HCT116 (cell line): ENCODE results near the gene FMN1. TPM values are rescaled to one million over a fixed set of nuclear protein-coding genes. Genes with fewer than 3 reads are reported as not detected.

Source experiments
- ATAC-seq: fragments of 200-7000 bp; cut with Tn5 transposase; 2 replicates; pipeline ENCODE4 v1.9.1; 2020; ENCODE audit warnings: mild to moderate bottlenecking, moderate library complexity
- BruUV-seq: library from RNA; stranded (reverse); fragments of 400-500 nt; replicated peaks from 2 replicates; lab custom pipeline; 2021; lab: Mats Ljungman, UMichigan
- CTCF ChIA-PET: fragments of 300-600 bp; sonication (Branson Sonifier 250); formaldehyde crosslinking; loops from one replicate; lab custom pipeline; 2021; ENCODE audit warnings: antibody characterized with exemption; lab: Charles Lee
- POLR2A ChIA-PET: fragments of 300-600, 350-600 bp; sonication (Branson Sonifier 250); formaldehyde crosslinking; loops from one replicate; lab custom pipeline; 2021; ENCODE audit warnings: antibody characterized with exemption; lab: Charles Lee
- RAD21 ChIA-PET, 2 experiments: fragments of 300-600 bp; sonication (Branson Sonifier 250); formaldehyde crosslinking; loops; one replicate each; lab custom pipeline; 2023; ENCODE audit warnings: low total read pairs in 2 of 2; ENCODE audit not compliant: uncharacterized antibody in 2 of 2, unreplicated experiment in 2 of 2, low non-redundant PET in 1 of 2; lab: Charles Lee
- DNase-seq: peaks from one replicate; pipeline ENCODE4 v3.0.0-alpha.2; 2010; ENCODE audit warnings: low read depth, low spot score
- H2AFZ ChIP-seq: fragments of 200-600 bp; shearing (Covaris generic), sonication (generic); 2 replicates; pipeline ENCODE4 v1.6.1; 2017; ENCODE audit warnings: low read depth, mixed run types, mixed read lengths, antibody characterized with exemption, low read length; ENCODE audit not compliant: poor library complexity, severe bottlenecking
- H3K27ac ChIP-seq: 2 replicates; pipeline ENCODE4 v1.5.1; 2012; ENCODE audit warnings: low read depth, low read length
- H3K27me3 ChIP-seq: fragments of 200-600 bp; sonication (generic); 2 replicates; pipeline ENCODE4 v1.6.1; 2016; ENCODE audit warnings: mixed run types, low read length, mixed read lengths; ENCODE audit not compliant: insufficient read depth
- H3K36me3 ChIP-seq, 2 experiments: fragments of 200-500 bp in 1 of 2; fragments of 200-600 bp in 1 of 2; sonication (Bioruptor generic) in 1 of 2; sonication (generic) in 1 of 2; 2 replicates each; pipeline versions ENCODE4 v1.5.1 to v1.6.1; 2014 to 2016; ENCODE audit warnings: low read length in 2 of 2, inconsistent platforms in 1 of 2, mixed read lengths in 1 of 2, mixed run types in 1 of 2; ENCODE audit not compliant: insufficient read depth in 2 of 2, control insufficient read depth in 1 of 2
- H3K4me1 ChIP-seq, 2 experiments: fragments of 200-600 bp in 1 of 2; sonication (generic) in 1 of 2; 2 replicates each; pipeline versions ENCODE4 v1.5.1 to v1.6.1; 2012 to 2017; ENCODE audit warnings: low read length in 2 of 2, inconsistent platforms in 1 of 2, mild to moderate bottlenecking in 1 of 2, mixed read lengths in 1 of 2, mixed run types in 1 of 2, moderate library complexity in 1 of 2; ENCODE audit not compliant: insufficient read depth in 2 of 2, control insufficient read depth in 1 of 2
- H3K4me2 ChIP-seq: fragments of 200-600 bp; sonication (generic); 2 replicates; pipeline ENCODE4 v1.6.1; 2017; ENCODE audit warnings: mixed run types, low read length, mixed read lengths
- H3K4me3 ChIP-seq, 2 experiments: fragments of 200-600 bp in 1 of 2; sonication (generic) in 1 of 2; replicated peaks in 1 of 2; 2 replicates each; pipeline ENCODE4 v1.5.1; 2011 to 2016; ENCODE audit warnings: low read length in 2 of 2, control low read depth in 1 of 2, low read depth in 1 of 2, mild to moderate bottlenecking in 1 of 2, mixed read lengths in 1 of 2, mixed run types in 1 of 2
- H3K79me2 ChIP-seq: fragments of 200-600 bp; sonication (generic); 2 replicates; pipeline ENCODE4 v1.6.1; 2017; ENCODE audit warnings: mild to moderate bottlenecking, mixed run types, low read length, moderate library complexity, mixed read lengths; ENCODE audit not compliant: insufficient read depth
- H3K9ac ChIP-seq: fragments of 200-600 bp; sonication (generic); 2 replicates; pipeline ENCODE4 v1.6.1; 2016; ENCODE audit warnings: low read length, mixed read lengths
- H3K9me2 ChIP-seq: fragments of 200-600 bp; sonication (generic), shearing (Covaris generic); 2 replicates; pipeline ENCODE4 v1.6.1; 2017; ENCODE audit warnings: mixed run types, mild to moderate bottlenecking, moderate library complexity; ENCODE audit not compliant: insufficient read depth
- H3K9me3 ChIP-seq, 2 experiments: fragments of 200-500 bp in 1 of 2; fragments of 200-600 bp in 1 of 2; sonication (Bioruptor generic) in 1 of 2; sonication (generic) in 1 of 2; 2 replicates each; pipeline ENCODE4 v1.6.1; 2014 to 2017; ENCODE audit warnings: low read length in 2 of 2, mixed read lengths in 2 of 2, inconsistent platforms in 1 of 2, low read depth in 1 of 2, mild to moderate bottlenecking in 1 of 2, mixed run types in 1 of 2, moderate library complexity in 1 of 2; ENCODE audit not compliant: control insufficient read depth in 1 of 2, insufficient read depth in 1 of 2
- H4K20me1 ChIP-seq: fragments of 200-600 bp; sonication (generic), shearing (Covaris generic); 2 replicates; pipeline ENCODE4 v1.6.1; 2017; ENCODE audit warnings: mixed run types, mild to moderate bottlenecking, moderate library complexity; ENCODE audit not compliant: insufficient read depth
- CEBPB ChIP-seq: IDR thresholded peaks from 2 replicates; pipeline ENCODE4 v1.6.1; 2012; ENCODE audit warnings: low read depth
- CTCF ChIP-seq, 3 experiments: fragments of 200-600 bp in 1 of 3; sonication (generic) in 1 of 3; IDR thresholded peaks in 2 of 3; conservative IDR thresholded peaks in 1 of 3; 2 replicates each; pipeline ENCODE4 v1.5.1; 2012 to 2017; ENCODE audit warnings: low read depth in 2 of 3, low read length in 2 of 3, antibody characterized with exemption in 1 of 3, borderline replicate concordance in 1 of 3, control low read depth in 1 of 3, mild to moderate bottlenecking in 1 of 3, mixed read lengths in 1 of 3, mixed run types in 1 of 3, moderate library complexity in 1 of 3; ENCODE audit not compliant: insufficient read depth in 1 of 3
- ELF1 ChIP-seq: IDR thresholded peaks from 2 replicates; pipeline ENCODE4 v1.6.1; 2012; ENCODE audit warnings: low read depth, borderline replicate concordance
- EZH2 ChIP-seq: fragments of 200-600 bp; sonication (generic); IDR thresholded peaks from 2 replicates; pipeline ENCODE4 v1.6.1; 2017; ENCODE audit warnings: antibody characterized with exemption, mixed run types
- EZH2phosphoT487 ChIP-seq: fragments of 200-600 bp; IDR thresholded peaks from 2 replicates; pipeline ENCODE4 v1.6.1; 2018; ENCODE audit warnings: antibody characterized with exemption, borderline replicate concordance
- JUND ChIP-seq: IDR thresholded peaks from 2 replicates; pipeline ENCODE4 v1.6.1; 2012
- MAX ChIP-seq: IDR thresholded peaks from 2 replicates; pipeline ENCODE4 v1.6.1; 2012
- POLR2AphosphoS5 ChIP-seq: IDR thresholded peaks from 2 replicates; pipeline ENCODE4 v1.6.1; 2011; ENCODE audit warnings: mild to moderate bottlenecking, low read depth, low read length, moderate library complexity
- RAD21 ChIP-seq: IDR thresholded peaks from 2 replicates; pipeline ENCODE4 v1.6.1; 2012; ENCODE audit warnings: low read depth, mild to moderate bottlenecking
- SIN3A ChIP-seq: IDR thresholded peaks from 2 replicates; pipeline ENCODE4 v1.6.1; 2012; ENCODE audit warnings: low read depth
- SP1 ChIP-seq: IDR thresholded peaks from 2 replicates; pipeline ENCODE4 v1.6.1; 2012; ENCODE audit warnings: low read depth
- SRF ChIP-seq: IDR thresholded peaks from 2 replicates; pipeline ENCODE4 v1.6.1; 2012; ENCODE audit warnings: low read depth
- YY1 ChIP-seq: IDR thresholded peaks from 2 replicates; pipeline ENCODE4 v1.6.1; 2011; ENCODE audit warnings: low read length, low read depth, moderate library complexity, mild to moderate bottlenecking; ENCODE audit not compliant: insufficient replicate concordance; ENCODE audit errors: extremely low read depth
- ZFX ChIP-seq: fragments of 450-650 bp; IDR thresholded peaks from 2 replicates; pipeline ENCODE4 v1.6.1; 2017
- ZNF274 ChIP-seq: fragments of 200-500 bp; sonication (Bioruptor generic); IDR thresholded peaks from 2 replicates; pipeline ENCODE4 v1.6.1; 2014; ENCODE audit warnings: mild to moderate bottlenecking, low read depth, low read length, inconsistent platforms
- intact Hi-C: fragments of 100-400 bp; cut with micrococcal nuclease; formaldehyde crosslinking; loops from 2 replicates; pipeline ENCODE4 v1.10.0; 2022
- total RNA-seq: library from RNA; stranded (reverse); gene quantifications from one replicate; pipeline ENCODE4 v1.2.1, GENCODE V29; 2021; ENCODE audit not compliant: unreplicated experiment

FMN1 gene
- total RNA-seq, 1 experiment from 2014 or later = 0.39 TPM

DNA sequence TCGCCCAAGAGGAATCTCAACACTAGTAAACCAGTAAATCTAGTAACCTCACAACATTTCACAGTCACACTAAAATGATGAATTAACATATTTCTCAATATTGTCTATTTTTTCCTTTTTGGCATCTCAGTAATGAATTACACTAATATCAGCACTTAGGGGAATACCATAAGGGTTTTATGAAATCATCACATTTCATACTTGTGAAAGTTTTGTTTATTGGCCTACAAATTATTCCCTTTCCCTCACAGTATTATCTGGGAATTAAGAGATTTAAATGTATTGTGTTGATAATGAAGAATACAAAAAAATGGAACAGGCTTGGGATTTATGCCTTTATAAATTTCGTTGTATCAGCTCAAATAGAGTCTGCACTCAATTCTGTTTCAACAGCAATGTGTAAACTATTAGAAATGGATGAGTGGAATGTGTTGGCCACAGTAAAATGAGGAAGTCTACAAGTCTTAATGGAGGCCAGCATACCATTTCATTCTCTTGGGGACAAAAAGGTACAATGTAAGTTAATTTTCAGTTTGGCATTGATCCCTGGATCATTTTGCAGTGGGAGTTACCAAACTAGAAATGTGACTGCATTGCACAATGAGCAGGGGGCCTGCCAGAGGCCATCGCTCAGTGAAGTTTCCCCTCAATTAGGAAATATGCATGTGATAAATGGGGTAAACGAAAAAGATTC lies 195.4 kb downstream of the FMN1 start:
- BruUV-seq = no TSS peak
- no peak overlapping the region for H3K9ac ChIP-seq
- intact Hi-C loops = loop anchor here (5.0 kb wide), 1 partner anchor 332 kb away; no protein-coding TSS in a partner anchor

More for the DNA sequence above, 195.4 kb downstream of the FMN1 start:
- ChIA-PET POLR2A (no interaction called here), CTCF (interaction anchor here (0.6 kb wide), 1 partner anchor 223 kb away, joined by 3 read pairs; no protein-coding TSS in a partner anchor), RAD21 (no interaction called here)
- H3K79me2 ChIP-seq = no peaks in the 10 kb centered on the region
- ATAC-seq (no peak), DNase-seq (no peak)
- H2AFZ ChIP-seq = no peak overlapping the region
- no peaks in the 10 kb centered on the region for H3K36me3 ChIP-seq
- no peaks in the 10 kb centered on the region for H4K20me1 ChIP-seq
- no peaks in the 10 kb centered on the region for H3K4me1 ChIP-seq
- no peaks in the 10 kb centered on the region for H3K27me3 ChIP-seq
- H3K9me2 ChIP-seq = no peaks in the 10 kb centered on the region
- no peak for TF ChIP-seq ELF1
- no peak for TF ChIP-seq EZH2phosphoT487
- no peak for TF ChIP-seq CTCF (IDR thresholded peaks at IDR 0.05 in 2 of 3, conservative IDR thresholded peaks at IDR 0.05 in 1 of 3; ENCODE audit: borderline replicate concordance in 1 of 3, insufficient read depth in 1 of 3, low read depth in 2 of 3, low read length in 2 of 3)
- no peak for TF ChIP-seq YY1
- no peak for TF ChIP-seq JUND
- no peak for TF ChIP-seq ZNF274
- no peak for TF ChIP-seq MAX
- no peak for TF ChIP-seq POLR2AphosphoS5
- no peak for TF ChIP-seq CEBPB
- no peak for TF ChIP-seq SIN3A
- TF ChIP-seq ZFX = no peak
- no peak for TF ChIP-seq SRF
- TF ChIP-seq EZH2 = no peak
- no peak for TF ChIP-seq SP1
- no peak for TF ChIP-seq RAD21
- H3K4me2 ChIP-seq = no peak overlapping the region
- no peak overlapping the region for H3K27ac ChIP-seq
- H3K4me3 ChIP-seq = no peak overlapping the region
- no peaks in the 10 kb centered on the region for H3K9me3 ChIP-seq
